NCI-H524 treated with DMSO at 0.1 percent for 48 hours (cell line): ENCODE measurements around the gene HSPA1A.

Source experiments
- DNase-seq: peaks from one replicate; lab custom pipeline; 2025; lab: John Stamatoyannopoulos, UW

The HSPA1A gene

GRCh38 chr6:31865205-31866118 lies 50.1 kb downstream of the HSPA1A start:
- DNase-seq: no peak
